ENCODE results near the gene TBX1. TPM values are rescaled to one million over a fixed set of nuclear protein-coding genes. Genes with fewer than 3 reads are reported as not detected.

Gene TBX1
- total and polyA plus RNA-seq, 5 donors: 0.19 to 1.4 (median 0.88) TPM

DNA sequence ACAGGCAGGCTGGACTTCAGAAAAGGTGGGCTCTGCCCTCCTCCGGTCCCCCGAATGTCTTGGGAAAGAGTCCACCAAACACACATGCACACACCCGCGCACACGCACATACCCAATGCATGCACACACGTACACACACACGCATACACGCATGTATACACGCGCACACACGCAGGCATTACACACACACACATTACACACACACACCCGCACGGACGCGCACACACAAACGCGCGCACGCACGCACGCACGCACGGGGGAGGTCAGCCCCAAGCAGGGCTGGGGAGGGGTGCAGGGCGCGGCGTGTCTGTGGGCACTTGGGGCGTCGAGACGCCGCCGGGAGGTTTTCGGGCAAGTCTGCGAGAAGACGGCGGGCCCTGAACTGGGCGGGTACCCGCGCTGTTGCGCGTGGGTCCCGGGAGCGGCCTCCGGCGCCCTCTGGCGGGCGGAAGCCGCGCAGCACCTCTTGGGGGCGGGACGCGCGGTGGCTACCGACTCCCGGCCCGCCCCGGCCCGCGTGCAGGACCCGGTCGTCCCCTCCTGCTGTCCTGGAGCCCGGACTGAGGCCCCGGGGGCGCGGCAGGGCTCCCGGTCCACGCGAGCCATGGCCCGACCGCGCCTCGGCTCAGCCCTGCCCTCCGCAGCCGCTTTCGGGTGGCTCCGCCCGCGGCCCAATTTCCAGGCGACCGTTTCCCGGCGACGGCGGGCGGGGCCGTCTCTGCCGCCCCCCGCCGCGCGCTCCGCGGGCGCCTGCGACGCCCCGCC is 42.7 kb upstream of the TBX1 start:
- Histone ChIP-seq H3K4me3 (ENCODE audit: low read length) (peak overlapping the region; percentile 50), H3K9me3 (ENCODE audit: control insufficient read depth, low read length) (no peaks in the 10 kb centered on the region), H3K27me3 (ENCODE audit: control insufficient read depth, insufficient read depth) (no peaks in the 10 kb centered on the region), H3K4me1 (ENCODE audit: control insufficient read depth, insufficient read depth, low read length) (no peaks in the 10 kb centered on the region), H3K27ac (ENCODE audit: low read length) (peak overlapping the region; percentile 85)
- 6% methylated on average over 96 of the region's 96 CpGs for WGBS
- DNase-seq: peak; percentile 80 to 94 (median 93)
- ATAC-seq: peak; percentile 67 to 73
- intact Hi-C loops (cut with DNase I): loop anchor here in 3 of 4 donors (5.0 kb wide), 2 partner anchors 36 to 41 kb away; no protein-coding TSS in a partner anchor

DNA sequence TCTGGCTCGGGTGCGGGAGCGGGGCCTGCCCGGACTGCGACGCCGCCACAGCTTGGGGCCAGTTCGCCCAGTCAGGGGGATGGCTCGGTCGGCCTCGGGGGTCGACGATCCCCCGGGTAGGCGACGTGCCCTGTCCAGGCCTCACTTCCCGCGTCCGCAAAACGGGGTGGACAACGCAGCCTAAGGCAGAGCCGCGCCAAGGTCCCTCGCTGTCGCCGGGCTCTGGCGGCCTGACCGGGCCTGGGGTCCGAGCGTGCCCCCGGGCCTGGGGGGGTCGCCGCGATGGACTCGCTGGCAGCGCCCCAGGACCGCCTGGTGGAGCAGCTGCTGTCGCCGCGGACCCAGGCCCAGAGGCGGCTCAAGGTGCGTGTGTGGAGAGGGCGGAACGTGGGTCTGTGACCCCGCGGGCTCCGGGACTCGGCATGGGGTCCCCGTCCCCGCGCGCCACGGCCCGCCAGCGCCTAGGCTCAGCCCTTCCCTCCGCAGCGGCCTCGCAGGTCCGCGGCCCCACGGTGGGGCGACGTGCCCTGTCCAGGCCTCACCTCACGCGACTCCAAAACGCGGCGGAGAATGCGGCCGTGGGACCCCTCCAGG is 42.0 kb upstream of the TBX1 start:
- 1% methylated on average over 70 of the region's 70 CpGs for WGBS
- no peak for ATAC-seq
- Histone ChIP-seq H3K4me1 (ENCODE audit: control insufficient read depth, insufficient read depth, low read length) (no peaks in the 10 kb centered on the region), H3K27me3 (ENCODE audit: control insufficient read depth, insufficient read depth) (no peaks in the 10 kb centered on the region), H3K9me3 (ENCODE audit: control insufficient read depth, low read length) (no peaks in the 10 kb centered on the region), H3K4me3 (ENCODE audit: low read length) (peak overlapping the region; percentile 50), H3K27ac (ENCODE audit: low read length) (peak overlapping the region; percentile 85)
- intact Hi-C loops (cut with DNase I): loop anchor here in 3 of 4 donors (5.0 kb wide), 2 partner anchors 36 to 41 kb away; no protein-coding TSS in a partner anchor
- peak in 1 of 3 donors; percentile 83 for DNase-seq

DNA sequence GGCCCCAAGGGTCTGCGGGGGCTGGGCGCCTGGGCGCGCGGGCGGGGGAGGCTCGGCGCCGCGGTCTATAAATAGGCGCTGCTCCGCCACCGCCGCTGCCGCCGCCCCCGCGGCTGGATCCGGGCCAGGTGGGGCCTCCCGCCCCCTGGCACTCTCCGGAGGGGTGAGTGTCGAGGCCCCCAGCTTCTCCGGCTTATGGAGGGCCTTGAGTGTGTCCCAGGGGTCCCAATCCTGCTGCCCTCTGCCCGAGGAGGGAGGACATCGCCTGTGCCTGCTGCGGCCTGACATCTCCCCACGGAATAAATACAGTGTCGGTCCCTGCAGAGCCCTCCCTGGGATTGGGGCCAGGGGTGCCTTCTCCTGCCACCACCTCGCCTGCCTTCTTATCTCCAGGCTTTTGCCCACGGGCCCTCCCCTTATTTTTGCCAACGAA is 41.5 kb upstream of the TBX1 start:
- H3K9me3 ChIP-seq (ENCODE audit: control insufficient read depth, low read length): no peaks in the 10 kb centered on the region
- no peaks in the 10 kb centered on the region for H3K4me1 ChIP-seq (ENCODE audit: control insufficient read depth, insufficient read depth, low read length)
- DNase-seq (peak; percentile 38 to 87 (median 77)), ATAC-seq (peak; percentile 7 to 17)
- WGBS: 14% methylated on average over 31 of the region's 31 CpGs
- peak overlapping the region; percentile 50 for H3K4me3 ChIP-seq (ENCODE audit: low read length)
- H3K27me3 ChIP-seq (ENCODE audit: control insufficient read depth, insufficient read depth): no peaks in the 10 kb centered on the region
- peak overlapping the region; percentile 85 for H3K27ac ChIP-seq (ENCODE audit: low read length)
- intact Hi-C loops (cut with DNase I): loop anchor here in 3 of 4 donors (5.0 kb wide), 2 partner anchors 37 to 42 kb away; no protein-coding TSS in a partner anchor

DNA sequence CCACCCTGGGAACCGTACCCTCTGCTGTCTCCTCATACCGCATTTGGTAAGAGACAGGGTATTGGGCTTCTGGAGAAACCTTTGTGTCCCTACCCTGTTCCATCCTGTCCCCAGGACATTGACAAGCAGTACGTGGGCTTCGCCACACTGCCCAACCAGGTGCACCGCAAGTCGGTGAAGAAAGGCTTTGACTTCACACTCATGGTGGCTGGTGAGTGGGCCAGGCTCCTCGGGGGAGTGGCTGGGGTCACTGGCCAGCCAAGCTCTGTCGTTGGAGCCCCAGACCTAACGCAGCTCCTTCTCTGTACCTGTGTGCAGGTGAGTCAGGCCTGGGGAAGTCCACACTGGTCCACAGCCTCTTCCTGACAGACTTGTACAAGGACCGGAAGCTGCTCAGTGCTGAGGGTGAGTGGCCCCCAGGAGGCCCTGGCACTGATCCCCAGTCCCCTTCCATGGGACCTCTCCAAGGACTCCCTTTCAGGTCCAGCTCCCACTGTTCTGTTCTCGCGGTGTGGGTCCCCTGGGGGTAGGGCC is 41.0 kb upstream of the TBX1 start:
- Histone ChIP-seq H3K9me3 (ENCODE audit: control insufficient read depth, low read length) (no peaks in the 10 kb centered on the region), H3K4me1 (ENCODE audit: control insufficient read depth, insufficient read depth, low read length) (no peaks in the 10 kb centered on the region), H3K27me3 (ENCODE audit: control insufficient read depth, insufficient read depth) (no peaks in the 10 kb centered on the region), H3K27ac (ENCODE audit: low read length) (peak overlapping the region; percentile 78), H3K4me3 (ENCODE audit: low read length) (peak overlapping the region; percentile 50)
- DNase-seq: peak; percentile 16 to 60 (median 51)
- WGBS: 65% methylated on average over 12 of the region's 12 CpGs
- intact Hi-C loops (cut with DNase I): loop anchor here in 3 of 4 donors (5.0 kb wide), 2 partner anchors 37 to 42 kb away; no protein-coding TSS in a partner anchor
- ATAC-seq: no peak

DNA sequence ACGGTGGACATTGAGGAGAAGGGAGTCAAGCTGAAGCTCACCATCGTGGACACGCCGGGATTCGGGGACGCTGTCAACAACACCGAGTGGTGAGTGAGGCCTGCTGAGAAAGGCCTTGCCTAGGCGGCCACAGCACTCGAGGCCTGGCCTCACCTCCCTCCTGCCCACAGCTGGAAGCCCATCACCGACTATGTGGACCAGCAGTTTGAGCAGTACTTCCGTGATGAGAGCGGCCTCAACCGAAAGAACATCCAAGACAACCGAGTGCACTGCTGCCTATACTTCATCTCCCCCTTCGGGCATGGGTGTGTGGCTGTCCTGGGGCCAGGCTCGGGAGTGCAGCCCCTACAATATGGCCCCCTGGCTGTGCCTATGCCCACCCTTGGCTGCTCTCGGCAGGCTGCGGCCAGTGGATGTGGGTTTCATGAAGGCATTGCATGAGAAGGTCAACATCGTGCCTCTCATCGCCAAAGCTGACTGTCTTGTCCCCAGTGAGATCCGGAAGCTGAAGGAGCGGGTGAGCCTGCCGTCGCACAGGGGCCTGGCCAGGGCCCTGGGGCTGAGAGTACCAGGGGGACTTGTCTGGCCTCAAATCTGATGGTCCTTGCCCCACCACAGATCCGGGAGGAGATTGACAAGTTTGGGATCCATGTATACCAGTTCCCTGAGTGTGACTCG is 40.3 kb upstream of the TBX1 start:
- Histone ChIP-seq H3K9me3 (ENCODE audit: control insufficient read depth, low read length) (no peaks in the 10 kb centered on the region), H3K27me3 (ENCODE audit: control insufficient read depth, insufficient read depth) (no peaks in the 10 kb centered on the region), H3K4me3 (ENCODE audit: low read length) (no peak overlapping the region), H3K4me1 (ENCODE audit: control insufficient read depth, insufficient read depth, low read length) (no peaks in the 10 kb centered on the region), H3K27ac (ENCODE audit: low read length) (no peak overlapping the region)
- ATAC-seq: no peak
- DNase-seq: peak in 1 of 3 donors; percentile 42
- intact Hi-C loops (cut with DNase I): no loop called here
- WGBS: 78% methylated on average over 26 of the region's 26 CpGs

DNA sequence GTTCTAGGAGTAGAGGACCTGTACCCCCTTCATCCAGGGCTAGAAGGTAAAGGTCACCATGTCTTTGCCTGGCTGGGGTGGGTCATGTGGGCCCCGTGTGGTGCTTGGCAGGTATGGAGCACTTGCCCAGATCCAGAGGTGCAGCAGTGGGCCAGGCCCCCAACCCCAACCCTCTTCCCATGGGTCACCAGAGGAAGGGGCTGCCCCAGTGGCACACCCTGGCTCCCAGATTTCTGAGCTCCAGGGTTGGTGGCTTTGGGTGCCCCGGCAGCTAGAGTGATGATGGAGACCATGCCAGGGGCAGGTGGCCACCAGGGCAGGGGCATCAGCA is 39.6 kb upstream of the TBX1 start:
- no peaks in the 10 kb centered on the region for H3K4me1 ChIP-seq (ENCODE audit: control insufficient read depth, insufficient read depth, low read length)
- no peaks in the 10 kb centered on the region for H3K27me3 ChIP-seq (ENCODE audit: control insufficient read depth, insufficient read depth)
- ATAC-seq (no peak), DNase-seq (peak in 1 of 3 donors; percentile 48)
- no peak overlapping the region for H3K4me3 ChIP-seq (ENCODE audit: low read length)
- 79% methylated on average over 2 of the region's 2 CpGs for WGBS
- intact Hi-C loops (cut with DNase I): no loop called here
- H3K9me3 ChIP-seq (ENCODE audit: control insufficient read depth, low read length): no peaks in the 10 kb centered on the region
- no peak overlapping the region for H3K27ac ChIP-seq (ENCODE audit: low read length)

DNA sequence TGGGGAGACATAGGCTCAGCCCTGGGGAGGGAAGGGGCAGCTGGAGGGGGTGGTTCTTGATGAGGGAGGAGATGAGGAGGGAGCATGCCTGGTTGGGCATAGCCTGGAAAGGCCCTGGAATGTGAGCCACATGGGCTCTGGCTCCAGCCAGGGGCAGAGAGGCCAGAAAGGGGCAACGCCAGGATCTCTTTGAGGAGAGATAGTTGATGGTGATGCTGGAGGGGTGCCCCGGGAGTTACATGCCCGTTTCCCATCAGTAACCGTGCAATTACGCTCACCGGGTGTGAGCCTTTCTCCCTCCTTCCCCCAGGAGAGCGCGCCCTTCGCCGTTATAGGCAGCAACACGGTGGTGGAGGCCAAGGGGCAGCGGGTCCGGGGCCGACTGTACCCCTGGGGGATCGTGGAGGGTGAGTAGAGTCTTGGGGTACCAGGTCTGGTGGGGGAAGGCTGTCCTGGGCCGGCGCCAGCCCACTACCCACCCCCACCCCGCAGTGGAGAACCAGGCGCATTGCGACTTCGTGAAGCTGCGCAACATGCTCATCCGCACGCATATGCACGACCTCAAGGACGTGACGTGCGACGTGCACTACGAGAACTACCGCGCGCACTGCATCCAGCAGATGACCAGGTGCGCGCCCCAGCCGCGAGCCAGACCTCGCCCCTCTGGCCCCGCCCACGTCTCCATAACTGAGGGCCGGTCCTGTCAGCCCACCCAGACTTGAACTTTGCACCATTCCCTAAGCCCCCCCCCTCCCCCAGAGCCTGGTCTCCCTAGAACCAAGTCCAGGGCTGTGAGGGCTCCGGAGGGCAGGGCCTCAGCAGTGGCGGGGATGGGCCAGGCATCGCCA is 39.0 kb upstream of the TBX1 start:
- DNase-seq (peak; percentile 8 to 66 (median 56)), ATAC-seq (no peak)
- intact Hi-C loops (cut with DNase I): no loop called here
- no peak overlapping the region for H3K27ac ChIP-seq (ENCODE audit: low read length)
- no peaks in the 10 kb centered on the region for H3K9me3 ChIP-seq (ENCODE audit: control insufficient read depth, low read length)
- H3K4me1 ChIP-seq (ENCODE audit: control insufficient read depth, insufficient read depth, low read length): no peaks in the 10 kb centered on the region
- WGBS: 63% methylated on average over 44 of the region's 44 CpGs
- H3K27me3 ChIP-seq (ENCODE audit: control insufficient read depth, insufficient read depth): no peaks in the 10 kb centered on the region
- no peak overlapping the region for H3K4me3 ChIP-seq (ENCODE audit: low read length)

DNA sequence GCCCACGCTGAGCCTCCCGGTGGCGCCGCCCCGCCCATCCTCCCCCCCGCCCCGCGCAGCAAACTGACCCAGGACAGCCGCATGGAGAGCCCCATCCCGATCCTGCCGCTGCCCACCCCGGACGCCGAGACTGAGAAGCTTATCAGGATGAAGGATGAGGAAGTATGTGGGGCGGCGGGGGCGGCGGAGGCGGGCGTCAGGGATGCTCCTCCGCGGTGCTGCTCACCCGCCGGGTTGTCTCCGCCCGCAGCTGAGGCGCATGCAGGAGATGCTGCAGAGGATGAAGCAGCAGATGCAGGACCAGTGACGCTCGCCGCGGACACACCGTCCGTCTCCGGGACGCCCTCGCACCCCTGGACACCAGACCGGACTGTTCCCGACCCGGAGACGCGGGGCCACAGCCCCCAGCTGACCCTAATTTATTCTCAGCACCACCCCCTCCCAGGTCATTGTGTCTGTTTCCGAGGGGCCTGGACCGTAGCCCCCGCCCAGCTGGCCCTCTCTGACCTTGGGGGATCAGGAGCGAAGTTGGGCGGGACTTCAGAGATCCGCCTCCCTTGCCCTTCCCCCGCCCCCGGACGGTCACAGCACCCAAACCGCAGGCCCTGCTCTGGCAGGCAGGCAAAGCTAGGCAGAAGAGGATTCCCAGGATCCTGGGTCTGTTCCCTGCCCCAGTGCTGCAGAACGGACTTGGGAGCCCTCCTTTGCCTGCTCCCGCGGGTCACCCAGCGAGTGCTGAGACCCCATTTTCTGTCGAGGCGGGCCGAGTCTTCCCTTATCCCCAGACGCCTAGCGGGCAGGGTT is 38.2 kb upstream of the TBX1 start:
- ATAC-seq: no peak
- 54% methylated on average over 60 of the region's 60 CpGs for WGBS

DNA sequence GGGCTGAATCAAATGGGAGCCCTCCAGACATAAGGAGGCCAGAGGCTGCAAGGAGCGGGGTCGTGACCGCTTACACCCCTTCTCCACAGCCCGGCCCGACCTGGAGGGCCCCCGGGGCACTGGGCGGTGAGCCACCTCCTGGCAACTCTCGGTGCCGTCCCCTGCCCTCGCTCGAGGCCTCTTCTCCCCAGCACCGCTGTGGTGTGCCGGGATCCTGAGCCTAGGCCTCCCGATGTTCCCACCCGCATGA is 37.7 kb upstream of the TBX1 start:
- intact Hi-C loops (cut with DNase I): no loop called here
- Histone ChIP-seq H3K27ac (ENCODE audit: low read length) (peak overlapping the region; percentile 19), H3K9me3 (ENCODE audit: control insufficient read depth, low read length) (no peaks in the 10 kb centered on the region), H3K4me1 (ENCODE audit: control insufficient read depth, insufficient read depth, low read length) (no peaks in the 10 kb centered on the region), H3K4me3 (ENCODE audit: low read length) (no peak overlapping the region), H3K27me3 (ENCODE audit: control insufficient read depth, insufficient read depth) (no peaks in the 10 kb centered on the region)
- DNase-seq (peak in 1 of 3 donors; percentile 67), ATAC-seq (peak in 1 of 2 donors; percentile 4)
- WGBS: 41% methylated on average over 15 of the region's 15 CpGs

More for the DNA sequence above, 38.2 kb upstream of the TBX1 start:
- Histone ChIP-seq H3K27ac (ENCODE audit: low read length) (peak overlapping the region; percentile 19), H3K9me3 (ENCODE audit: control insufficient read depth, low read length) (no peaks in the 10 kb centered on the region), H3K27me3 (ENCODE audit: control insufficient read depth, insufficient read depth) (no peaks in the 10 kb centered on the region), H3K4me1 (ENCODE audit: control insufficient read depth, insufficient read depth, low read length) (no peaks in the 10 kb centered on the region), H3K4me3 (ENCODE audit: low read length) (no peak overlapping the region)
- intact Hi-C loops (cut with DNase I): no loop called here
- DNase-seq: peak; percentile 21 to 78 (median 57)
